Measurements from ENCODE around the gene GLI3. TPM values are rescaled to one million over a fixed set of nuclear protein-coding genes. Genes with fewer than 3 reads are reported as not detected.
A peak's percentile ranks its signal among the peaks of the same experiment; 100 is the strongest.

The GLI3 gene
- total and polyA plus RNA-seq, 2 of the 4 experiments (the other 2 are of a cell fraction) = 1.3 to 3.9 TPM

GRCh38 chr7:41942468-41943093, 294.4 kb downstream of the GLI3 start:
- BruUV-seq (replicated peaks) = no TSS peak
- peak overlapping the region; percentile 65 for H3K4me2 ChIP-seq (ENCODE audit: low read depth, low read length)
- H3K56ac ChIP-seq (ENCODE audit: extremely low read depth, insufficient read depth, low read length) = peak overlapping the region; percentile 59; the same call in 1 of the 2 replicates
- H3K9me3 ChIP-seq (ENCODE audit: control insufficient read depth, insufficient read depth, low read length) = no peaks in the 10 kb centered on the region
- in situ Hi-C loops (cut with MboI; ENCODE audit: low sequenced_read_pairs) = loop anchor here (10.0 kb wide), 2 partner anchors 742 to 942 kb away; no protein-coding TSS in a partner anchor
- no peaks in the 10 kb centered on the region for H4K20me1 ChIP-seq (ENCODE audit: insufficient read depth, low read length)
- 7% methylated on average over 3 of the region's 23 CpGs; no CpG with 5 or more reads in 1 of the 2 experiments for WGBS, 2 experiments (ENCODE audit: extremely low coverage in 2 of 2, insufficient read length in 1 of 2)
- peak overlapping the region; percentile 5; the same call in 1 of the 2 replicates for H3K18ac ChIP-seq (ENCODE audit: low read depth, low read length)
- intact Hi-C loops (cut with micrococcal nuclease) = loop anchor here (1.0 to 2.0 kb wide), 5 partner anchors 34 to 934 kb away; partner anchors contain the start of gene GLI3
- H3K9me1 ChIP-seq (ENCODE audit: insufficient read depth, low read length) = peaks cover 8% of the 10 kb centered on the region
- H3K36me3 ChIP-seq (ENCODE audit: control insufficient read depth, insufficient read depth, low read length) = no peaks in the 10 kb centered on the region
- H3K79me1 ChIP-seq (ENCODE audit: low read depth in 1 of 2, low read length in 2 of 2) = peaks cover 0 to 7% of the 10 kb centered on the region in 2 experiments; a peak in 2 of 4 replicates
- H3K23ac ChIP-seq (ENCODE audit: low read depth, low read length) = peak overlapping the region; percentile 20; the same call in 1 of the 2 replicates
- ATAC-seq (ENCODE audit: low read depth) = peak; percentile 66
- 0 out of 3 replicates have a peak overlapping the region, but pooled peaks have one; percentile 3 for H2BK15ac ChIP-seq (ENCODE audit: low read depth, low read length)
- ChIA-PET POLR2A (ENCODE audit: unreplicated experiment) (interaction anchor here (1.0 kb wide), 1 partner anchor 13 kb away, joined by 3 read pairs; no protein-coding TSS in a partner anchor), CTCF (interaction anchor here (0.6 to 2.8 kb wide), 15 partner anchors 13 to 935 kb away, joined by 3 to 22 read pairs (median 4); no protein-coding TSS in a partner anchor)
- H2BK5ac ChIP-seq (ENCODE audit: low read depth, low read length, poor library complexity, severe bottlenecking) = peak overlapping the region; percentile 35
- H3K4ac ChIP-seq (ENCODE audit: low read depth, low read length) = peak overlapping the region; percentile 93
- peaks cover 13% of the 10 kb centered on the region for H3K4me1 ChIP-seq (ENCODE audit: control insufficient read depth, insufficient read depth, low read length)
- H2AFZ ChIP-seq (replicated peaks; ENCODE audit: low read length, poor library complexity) = peak overlapping the region; percentile 93
- dilution Hi-C loops (cut with HindIII; ENCODE audit: low sequenced_read_pairs, unreplicated experiment) = no loop called here
- peak; percentile 90 for DNase-seq
- H3K4me3 ChIP-seq (ENCODE audit: insufficient read depth, low read depth, low read length) = peak overlapping the region; percentile 23
- H2BK120ac ChIP-seq (ENCODE audit: low read depth, low read length) = peak overlapping the region; percentile 65
- peak overlapping the region; percentile 41 for H2BK20ac ChIP-seq (ENCODE audit: low read depth, low read length)
- H4K5ac ChIP-seq (ENCODE audit: low read depth, low read length) = no peak overlapping the region; the same call in 1 of the 2 replicates
- H3K27me3 ChIP-seq (ENCODE audit: control insufficient read depth, insufficient read depth, low read length) = no peaks in the 10 kb centered on the region
- 0 out of 2 replicates have a peak overlapping the region, but pooled peaks have one; percentile 0 for H3K14ac ChIP-seq (replicated peaks; ENCODE audit: low read depth, low read length)
- H3K27ac ChIP-seq (ENCODE audit: insufficient read depth, low read length) = peak overlapping the region; percentile 55
- H4K8ac ChIP-seq (ENCODE audit: low read depth in 2 of 2, low read length in 2 of 2) = peak overlapping the region in 1 of 2 experiments; percentile 42; a peak in 2 of 4 replicates
- H2AK9ac ChIP-seq (replicated peaks; ENCODE audit: low read depth, low read length, poor library complexity) = peak overlapping the region; percentile 66
- H4K91ac ChIP-seq (ENCODE audit: insufficient read depth, low read depth, low read length) = peak overlapping the region; percentile 56
- H2AK5ac ChIP-seq (ENCODE audit: low read depth, low read length) = 0 out of 2 replicates have a peak overlapping the region, but pooled peaks have one; percentile 6
- peak overlapping the region; percentile 6; the same call in 1 of the 2 replicates for H3K9ac ChIP-seq (ENCODE audit: low read depth, low read length)
- TF ChIP-seq, protein P1, sequence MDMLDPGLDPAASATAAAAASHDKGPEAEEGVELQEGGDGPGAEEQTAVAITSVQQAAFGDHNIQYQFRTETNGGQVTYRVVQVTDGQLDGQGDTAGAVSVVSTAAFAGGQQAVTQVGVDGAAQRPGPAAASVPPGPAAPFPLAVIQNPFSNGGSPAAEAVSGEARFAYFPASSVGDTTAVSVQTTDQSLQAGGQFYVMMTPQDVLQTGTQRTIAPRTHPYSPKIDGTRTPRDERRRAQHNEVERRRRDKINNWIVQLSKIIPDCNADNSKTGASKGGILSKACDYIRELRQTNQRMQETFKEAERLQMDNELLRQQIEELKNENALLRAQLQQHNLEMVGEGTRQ (IDR thresholded peaks at IDR 0.05; ENCODE audit: low read depth, low read length) = 0 out of 2 replicates have a peak, but pooled peaks have one; percentile 4
- TF ChIP-seq RFX5 (IDR thresholded peaks at IDR 0.05; ENCODE audit: low read depth, low read length) = no peak
- peak; percentile 81 for TF ChIP-seq BHLHE40 (IDR thresholded peaks at IDR 0.05; ENCODE audit: low read depth, low read length)
- TF ChIP-seq SMC3 (IDR thresholded peaks at IDR 0.05; ENCODE audit: low read depth, low read length) = no peak
- 0 out of 2 replicates have a peak, but pooled peaks have one; percentile 18 for TF ChIP-seq CEBPB (IDR thresholded peaks at IDR 0.05; ENCODE audit: low read depth, low read length)
- no peak for TF ChIP-seq MAZ (IDR thresholded peaks at IDR 0.05; ENCODE audit: borderline replicate concordance, low read depth, low read length)
- TF ChIP-seq CHD1 (IDR thresholded peaks at IDR 0.05; ENCODE audit: low read depth, low read length) = no peak
- TF ChIP-seq RAD21 (IDR thresholded peaks at IDR 0.05; ENCODE audit: low read length) = no peak
- TF ChIP-seq MXI1 (IDR thresholded peaks at IDR 0.05; ENCODE audit: borderline replicate concordance, low read depth, low read length) = 0 out of 2 replicates have a peak, but pooled peaks have one; percentile 3
- TF ChIP-seq, protein P2, sequence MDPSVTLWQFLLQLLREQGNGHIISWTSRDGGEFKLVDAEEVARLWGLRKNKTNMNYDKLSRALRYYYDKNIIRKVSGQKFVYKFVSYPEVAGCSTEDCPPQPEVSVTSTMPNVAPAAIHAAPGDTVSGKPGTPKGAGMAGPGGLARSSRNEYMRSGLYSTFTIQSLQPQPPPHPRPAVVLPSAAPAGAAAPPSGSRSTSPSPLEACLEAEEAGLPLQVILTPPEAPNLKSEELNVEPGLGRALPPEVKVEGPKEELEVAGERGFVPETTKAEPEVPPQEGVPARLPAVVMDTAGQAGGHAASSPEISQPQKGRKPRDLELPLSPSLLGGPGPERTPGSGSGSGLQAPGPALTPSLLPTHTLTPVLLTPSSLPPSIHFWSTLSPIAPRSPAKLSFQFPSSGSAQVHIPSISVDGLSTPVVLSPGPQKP (IDR thresholded peaks at IDR 0.05; ENCODE audit: borderline replicate concordance, low read depth, low read length) = no peak
- no peak for TF ChIP-seq CTCF (conservative IDR thresholded peaks at IDR 0.05; ENCODE audit: low read depth, low read length)
- TF ChIP-seq NFE2L2 (IDR thresholded peaks at IDR 0.05; ENCODE audit: low read depth, low read length) = no peak

Data from IMR-90 (cell line).